GM21717 (cell line): ENCODE results near the gene PLXNB3.
"Not testable (repeated sequence)": the region's sequence is repeated elsewhere in the genome, so short reads cannot be mapped to it uniquely, and the experiment has no call there.

Experiments used
- ATAC-seq: cut with Tn5 transposase; IDR thresholded peaks from one replicate; pipeline ENCODE4 v1.9.1; 2021; ENCODE audit warnings: mild to moderate bottlenecking, moderate library complexity; ENCODE audit not compliant: unreplicated experiment

Gene PLXNB3

DNA sequence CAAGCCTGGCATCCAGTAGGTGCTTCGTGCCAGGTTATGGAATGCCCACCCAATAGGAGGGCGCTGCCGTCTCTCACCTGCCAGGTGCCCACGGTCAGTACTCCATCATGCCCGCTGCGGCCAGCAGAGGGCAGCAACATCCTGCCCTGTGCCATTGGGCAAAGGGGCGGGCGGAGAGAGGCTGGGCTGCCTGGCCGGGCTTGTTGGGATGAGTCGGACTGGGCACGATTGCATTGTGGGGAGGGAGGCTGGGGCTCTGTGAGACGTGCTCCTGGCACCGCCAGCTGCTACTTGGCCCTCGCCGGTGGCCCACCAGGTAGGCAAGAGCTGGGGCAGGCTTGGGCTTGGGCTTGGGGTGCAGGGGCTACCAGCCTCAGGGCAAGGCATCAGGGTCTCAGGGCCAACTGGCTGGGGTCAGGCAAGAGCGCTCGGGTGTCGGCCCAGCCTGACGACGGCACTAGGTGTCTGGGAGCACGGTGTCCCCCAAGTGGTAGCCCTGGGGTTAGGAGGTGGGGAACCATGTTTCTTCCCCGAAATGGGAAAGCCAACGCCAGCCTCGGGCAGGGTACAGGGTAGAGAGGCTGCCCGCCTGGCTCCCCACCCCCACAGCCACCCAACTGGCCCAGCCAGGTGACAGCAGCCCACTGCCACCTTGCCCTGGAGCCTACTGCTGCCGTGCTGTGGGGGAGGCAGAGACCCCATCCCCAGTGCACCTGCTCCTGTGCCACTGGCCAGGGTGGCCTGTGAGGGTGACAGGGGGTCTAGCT, at the start of gene PLXNB3:
Gene PLXNB3, plus strand, starts transcription at position 261 of the 767 bp plus-strand sequence. CDS start 1,287 bp downstream, outside the sequence.
- peak; percentile 55 for ATAC-seq

DNA sequence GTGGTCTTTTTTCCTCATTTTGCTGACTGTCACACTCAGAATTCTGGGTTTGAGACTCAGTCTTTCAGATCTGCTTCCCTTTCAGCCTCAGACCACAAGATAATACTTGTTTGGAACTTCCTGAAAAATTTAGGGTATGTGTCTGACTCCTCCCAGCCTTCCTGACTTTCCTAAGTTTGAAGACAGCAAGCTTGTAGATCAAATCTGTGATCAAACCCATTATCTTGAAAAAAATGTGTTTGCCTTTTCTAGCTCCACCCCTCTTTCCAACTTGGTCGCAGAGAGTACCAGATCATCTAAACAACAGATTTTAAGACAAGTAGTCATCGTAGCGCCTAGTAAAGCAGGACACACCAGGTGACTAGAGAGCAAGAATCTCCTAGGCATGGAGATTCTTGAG, 49.8 kb upstream of the PLXNB3 start:
- ATAC-seq, result no peak

GRCh38 chrX:153717445-153717844, 46.6 kb upstream of the PLXNB3 start:
- no peak for ATAC-seq

DNA sequence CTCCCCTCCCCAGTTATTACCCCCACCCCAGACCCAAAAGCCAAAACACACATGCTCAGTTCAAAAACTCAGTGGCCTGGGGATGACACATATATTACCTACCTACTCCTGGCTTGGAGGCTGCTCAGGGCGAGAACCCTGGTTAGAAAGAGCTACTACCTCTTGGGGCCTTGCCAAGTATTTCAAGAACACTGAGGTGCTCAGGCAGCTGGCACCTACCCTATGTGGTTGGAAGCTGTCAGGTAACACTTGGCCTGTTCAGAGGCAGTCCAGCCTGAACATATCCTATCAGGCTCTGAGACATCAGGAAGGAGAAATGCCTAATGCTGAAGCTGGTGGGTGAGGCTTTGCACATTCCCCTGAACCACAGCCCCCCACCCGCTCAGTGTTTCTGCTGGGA, 44.8 kb upstream of the PLXNB3 start:
- no peak for ATAC-seq

DNA sequence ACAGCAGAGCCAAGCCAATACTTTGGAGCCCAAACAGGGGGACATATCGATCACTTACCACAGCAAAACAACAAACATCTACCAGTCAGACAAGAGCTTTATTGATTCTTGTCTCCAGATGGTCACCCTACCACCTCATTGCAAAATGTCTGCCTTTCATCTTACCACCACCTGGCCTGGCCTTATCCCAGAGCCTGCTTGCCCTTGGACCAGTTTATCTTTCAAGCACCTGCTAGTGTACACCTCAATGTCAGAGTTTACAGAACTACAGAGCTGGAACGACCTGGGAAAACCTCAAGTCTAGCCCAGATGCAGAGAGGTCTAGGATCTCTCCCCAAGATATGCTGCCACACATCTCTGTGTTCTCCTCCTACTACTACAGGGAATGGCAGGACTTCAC, 44.3 kb upstream of the PLXNB3 start:
- ATAC-seq, result no peak

DNA sequence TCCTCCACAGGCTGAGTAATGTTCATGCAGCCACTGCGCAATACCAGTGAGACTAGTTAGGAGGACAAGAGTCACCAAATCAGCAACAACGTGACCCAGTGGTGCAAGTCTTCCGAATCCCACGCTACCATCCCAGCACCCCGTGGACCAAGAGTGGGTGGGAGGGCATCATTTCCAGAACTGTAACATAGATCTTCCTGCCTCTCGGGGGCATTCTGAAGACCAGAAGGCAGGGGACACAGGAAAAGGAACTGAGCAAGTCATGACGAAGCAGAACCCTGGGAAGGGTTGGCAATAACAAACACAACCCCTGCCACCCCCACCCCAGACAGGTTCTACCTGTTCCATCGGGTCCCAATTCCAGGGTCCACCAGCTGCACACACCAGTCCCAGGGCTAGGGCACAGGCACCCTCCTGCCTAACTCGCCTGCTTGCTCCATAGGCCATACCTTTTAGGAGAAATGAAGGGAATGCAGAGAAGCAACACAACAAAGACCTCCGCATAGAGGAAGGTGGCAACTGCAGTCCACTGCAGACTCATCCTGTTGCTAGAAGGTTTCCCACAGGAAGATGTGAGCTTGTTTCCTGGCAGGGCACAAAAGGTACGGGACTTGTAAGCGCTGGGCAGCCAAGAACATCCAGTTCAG, 41.2 kb upstream of the PLXNB3 start:
- no peak for ATAC-seq

- peak; percentile 29 for ATAC-seq
Observed at GRCh38 chrX:153723351-153724251, 40.4 kb upstream of the PLXNB3 start.

- ATAC-seq, result peak; percentile 48
Observed at GRCh38 chrX:153724252-153725038, 39.6 kb upstream of the PLXNB3 start, which contains the start of the genes ABCD1 and BCAP31. Gene ABCD1, plus strand, starts transcription at chrX:153724856. Its CDS starts 411 bp downstream, at chrX:153725267. Gene BCAP31, minus strand, starts transcription at chrX:153724387. Its CDS starts 1,143 bp downstream, at chrX:153723244.

- ATAC-seq, result peak; percentile 5
Observed at GRCh38 chrX:153725039-153725831, 38.8 kb upstream of the PLXNB3 start.

DNA sequence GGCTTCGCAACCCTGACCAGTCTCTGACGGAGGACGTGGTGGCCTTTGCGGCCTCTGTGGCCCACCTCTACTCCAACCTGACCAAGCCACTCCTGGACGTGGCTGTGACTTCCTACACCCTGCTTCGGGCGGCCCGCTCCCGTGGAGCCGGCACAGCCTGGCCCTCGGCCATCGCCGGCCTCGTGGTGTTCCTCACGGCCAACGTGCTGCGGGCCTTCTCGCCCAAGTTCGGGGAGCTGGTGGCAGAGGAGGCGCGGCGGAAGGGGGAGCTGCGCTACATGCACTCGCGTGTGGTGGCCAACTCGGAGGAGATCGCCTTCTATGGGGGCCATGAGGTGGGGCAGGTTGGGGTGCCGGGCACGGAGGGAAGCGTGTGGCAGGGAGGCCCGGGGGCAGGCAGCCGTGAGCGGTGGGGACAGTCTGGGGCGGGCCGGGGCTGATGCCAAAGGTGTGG, 38.2 kb upstream of the PLXNB3 start:
- no peak for ATAC-seq

- peak; percentile 57 for ATAC-seq
Observed at GRCh38 chrX:153726286-153727122, 37.5 kb upstream of the PLXNB3 start.

GRCh38 chrX:153727123-153727931, 36.7 kb upstream of the PLXNB3 start:
- no peak for ATAC-seq

DNA sequence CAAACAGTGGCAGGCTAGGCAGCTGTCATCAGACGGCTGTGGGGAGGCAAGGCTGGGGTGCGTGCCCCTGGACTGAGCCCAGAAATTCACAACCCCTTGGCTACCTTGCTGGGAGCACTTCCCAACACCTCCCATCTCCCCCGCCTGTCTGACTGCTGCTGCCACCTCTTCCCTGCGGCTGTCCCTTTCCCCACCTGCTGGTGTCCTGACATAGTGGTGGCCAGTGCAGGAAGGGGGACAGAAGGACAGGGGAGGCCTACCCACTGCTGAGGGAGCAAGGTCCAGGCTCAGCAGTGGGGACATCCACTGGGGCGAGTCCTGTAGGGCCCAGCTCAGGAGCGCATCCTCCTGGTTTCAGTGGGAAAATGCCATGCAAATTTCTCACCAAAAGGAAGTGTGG, 36.0 kb upstream of the PLXNB3 start:
- ATAC-seq, result no peak

GRCh38 chrX:153728951-153729631, 35.0 kb upstream of the PLXNB3 start:
- no peak for ATAC-seq

DNA sequence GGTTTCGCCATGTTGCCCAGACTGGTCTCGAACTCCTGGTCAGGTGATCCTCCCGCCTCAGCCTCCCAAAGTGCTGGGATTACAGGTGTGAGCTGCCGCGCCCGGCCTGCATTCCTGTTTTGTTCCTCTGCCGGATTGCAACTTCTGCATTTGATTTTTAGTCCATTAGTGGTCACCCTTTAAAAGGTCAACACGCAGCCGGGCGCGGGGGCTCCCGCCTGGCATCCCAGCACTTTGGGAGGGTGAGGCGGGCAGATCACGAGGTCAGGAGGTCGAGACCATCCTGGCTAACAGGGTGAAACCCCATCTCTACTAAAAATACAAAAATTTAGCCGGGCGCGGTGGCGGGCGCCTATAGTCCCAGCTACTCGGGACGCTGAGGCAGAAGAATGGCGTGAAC, 33.9 kb upstream of the PLXNB3 start:
- ATAC-seq, result not testable (repeated sequence)

GRCh38 chrX:153731117-153731844, 32.8 kb upstream of the PLXNB3 start:
- no peak for ATAC-seq

DNA sequence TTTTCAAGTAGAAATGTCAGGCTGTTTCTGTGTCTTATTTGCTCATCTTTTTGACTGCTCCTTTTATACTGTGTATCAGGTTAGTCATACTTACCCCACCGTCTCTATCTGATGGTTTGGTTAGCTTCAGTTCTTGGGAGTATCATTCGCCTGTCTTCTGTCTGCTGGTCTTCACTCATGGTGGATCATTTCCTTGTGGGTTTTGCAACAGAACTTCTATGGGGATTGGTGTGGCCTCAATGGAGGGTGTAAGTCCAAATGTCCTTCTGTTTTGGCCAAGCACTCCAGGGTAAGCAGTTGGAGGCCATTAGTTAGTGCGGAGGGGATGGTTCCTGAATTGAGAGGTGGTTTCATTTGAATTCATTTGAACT, 32.2 kb upstream of the PLXNB3 start:
- no peak for ATAC-seq
